HG03103 (cell line): ENCODE results near the gene PPDPF.
"Not testable (repeated sequence)": the region's sequence is repeated elsewhere in the genome, so short reads cannot be mapped to it uniquely, and the experiment has no call there.

ENCODE experiments used
- ATAC-seq: cut with Tn5 transposase; IDR thresholded peaks from one replicate; pipeline ENCODE4 v1.9.1; 2021; ENCODE audit warnings: low read depth; ENCODE audit not compliant: unreplicated experiment

The PPDPF gene

DNA sequence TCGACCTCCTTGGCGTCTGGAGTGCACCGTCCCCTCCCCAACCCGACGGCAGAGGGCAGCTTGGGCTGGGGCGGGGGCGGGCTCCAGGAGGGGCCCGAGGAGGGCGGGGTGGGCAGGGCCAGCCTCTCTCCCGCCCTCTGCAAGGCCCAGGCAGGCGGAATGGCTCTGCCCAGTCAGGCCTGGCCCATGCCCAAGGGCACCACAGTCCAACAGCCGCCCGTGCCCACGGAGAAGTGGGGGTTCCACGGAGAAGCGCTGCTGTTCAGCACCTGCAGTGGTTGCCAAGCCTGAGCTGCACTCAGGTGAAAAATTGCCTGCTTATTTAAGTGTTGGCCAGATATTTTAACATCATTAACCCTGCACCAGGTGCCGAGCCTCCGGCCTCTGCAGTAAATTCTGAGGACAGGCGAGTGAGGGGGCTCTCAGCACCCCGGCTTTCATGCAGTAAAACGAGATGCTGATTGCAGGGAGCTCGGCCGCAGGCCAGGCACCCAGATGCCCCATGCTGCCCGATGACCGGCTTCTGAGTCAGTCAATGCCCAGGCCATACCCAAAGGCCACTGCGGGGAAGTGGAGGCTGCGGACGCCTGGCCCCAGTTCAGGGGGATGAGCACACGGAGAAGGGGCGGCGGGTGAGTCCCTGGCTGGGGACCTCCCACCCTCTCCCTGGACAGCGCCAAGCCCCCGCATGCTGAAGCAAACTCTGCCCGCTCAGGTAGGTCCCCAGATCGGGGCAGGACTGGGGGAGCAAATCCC, 27.3 kb downstream of the PPDPF start, which contains the start of gene SRMS:
Gene SRMS (minus strand): TSS at position 25 of the 756 bp plus-strand sequence. CDS start 286 bp downstream, outside the sequence.
- ATAC-seq: no peak

DNA sequence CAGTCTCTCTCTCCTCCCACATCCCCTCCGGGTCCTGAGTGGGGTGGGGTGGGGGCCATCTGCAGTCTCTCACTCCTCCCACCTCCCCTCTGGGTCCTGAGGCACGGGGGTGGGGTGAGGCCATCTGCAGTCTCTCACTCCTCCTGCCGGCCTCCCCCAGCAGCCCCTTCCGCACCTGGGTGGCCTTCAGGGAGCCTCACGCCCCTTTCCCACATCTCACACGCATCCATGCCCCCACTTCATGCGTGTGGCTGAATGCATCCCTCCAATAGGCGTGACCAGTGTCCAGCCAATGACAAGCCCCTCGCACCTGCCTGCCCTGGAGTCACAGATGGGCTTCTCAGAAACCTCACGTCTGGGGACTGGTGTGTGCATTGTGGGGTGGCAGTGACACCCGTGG, 28.0 kb downstream of the PPDPF start:
- no peak for ATAC-seq

DNA sequence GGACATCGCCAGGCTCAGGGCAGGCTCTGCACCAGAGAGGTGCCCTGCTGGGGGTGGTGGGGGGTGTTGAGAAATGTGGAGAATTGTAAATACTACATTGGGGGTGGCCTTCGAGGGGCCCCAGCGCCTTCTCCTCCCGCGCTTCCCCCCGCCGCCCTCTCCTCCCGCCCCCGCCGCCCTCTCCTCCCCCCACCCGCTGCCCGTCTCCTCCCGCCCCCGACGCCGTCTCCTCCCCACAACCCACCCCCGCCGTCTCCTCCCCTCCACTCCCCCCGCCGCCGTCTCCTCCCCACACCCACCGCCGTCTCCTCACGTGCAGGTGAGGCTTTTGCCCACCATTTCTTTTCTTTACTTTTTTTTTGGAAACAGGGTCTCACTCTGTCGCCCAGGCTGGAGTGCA, 28.5 kb downstream of the PPDPF start:
- ATAC-seq: no peak

DNA sequence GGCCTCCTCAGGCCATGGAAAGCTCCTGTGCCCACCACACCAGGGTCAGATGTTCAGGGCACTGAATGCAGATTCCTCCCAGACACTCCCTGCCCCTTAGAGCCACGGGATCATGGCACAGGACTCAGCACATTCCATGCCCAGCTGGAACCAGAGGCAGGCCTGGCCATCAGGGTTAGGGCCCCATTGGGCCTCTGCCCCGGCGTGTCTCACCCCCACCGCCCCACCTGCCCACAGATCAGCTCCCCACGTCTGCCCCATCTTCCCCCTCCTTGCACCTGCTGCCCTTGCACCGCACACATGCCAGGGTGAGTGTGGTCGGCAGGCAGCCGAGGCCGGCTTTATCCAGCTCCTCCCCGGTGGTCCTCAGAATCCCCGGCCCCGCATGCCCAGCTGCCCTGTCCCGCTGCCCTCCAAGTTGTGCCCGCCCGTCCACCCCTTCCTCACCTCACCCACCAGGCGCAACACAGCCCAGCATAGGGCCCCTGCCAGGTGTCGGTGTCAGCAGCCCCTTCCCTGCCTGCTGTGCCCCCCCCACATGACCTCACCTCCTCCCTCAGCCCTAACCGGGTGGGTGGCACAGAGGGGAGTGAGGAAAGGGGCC, 29.2 kb downstream of the PPDPF start:
- no peak for ATAC-seq

DNA sequence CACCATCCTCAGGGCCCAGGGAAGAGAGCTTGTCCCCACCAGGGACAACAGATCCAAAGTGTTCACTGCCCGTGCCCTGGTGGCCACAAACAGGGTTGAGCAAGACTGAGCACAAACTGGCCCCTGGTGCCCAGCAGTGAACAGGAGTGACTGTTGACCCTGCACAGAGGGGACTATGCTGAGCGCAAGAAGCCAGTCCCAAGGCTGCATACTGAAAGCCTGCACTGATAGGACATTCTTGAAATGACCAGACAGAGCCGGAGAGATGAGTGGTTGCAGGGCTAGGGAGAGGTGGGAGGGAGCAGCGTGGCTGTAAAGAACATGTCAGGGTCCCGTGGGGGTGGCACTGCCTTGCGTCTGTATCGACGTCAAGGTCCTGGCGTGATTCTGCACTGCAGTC, 30.5 kb downstream of the PPDPF start:
- ATAC-seq: no peak

DNA sequence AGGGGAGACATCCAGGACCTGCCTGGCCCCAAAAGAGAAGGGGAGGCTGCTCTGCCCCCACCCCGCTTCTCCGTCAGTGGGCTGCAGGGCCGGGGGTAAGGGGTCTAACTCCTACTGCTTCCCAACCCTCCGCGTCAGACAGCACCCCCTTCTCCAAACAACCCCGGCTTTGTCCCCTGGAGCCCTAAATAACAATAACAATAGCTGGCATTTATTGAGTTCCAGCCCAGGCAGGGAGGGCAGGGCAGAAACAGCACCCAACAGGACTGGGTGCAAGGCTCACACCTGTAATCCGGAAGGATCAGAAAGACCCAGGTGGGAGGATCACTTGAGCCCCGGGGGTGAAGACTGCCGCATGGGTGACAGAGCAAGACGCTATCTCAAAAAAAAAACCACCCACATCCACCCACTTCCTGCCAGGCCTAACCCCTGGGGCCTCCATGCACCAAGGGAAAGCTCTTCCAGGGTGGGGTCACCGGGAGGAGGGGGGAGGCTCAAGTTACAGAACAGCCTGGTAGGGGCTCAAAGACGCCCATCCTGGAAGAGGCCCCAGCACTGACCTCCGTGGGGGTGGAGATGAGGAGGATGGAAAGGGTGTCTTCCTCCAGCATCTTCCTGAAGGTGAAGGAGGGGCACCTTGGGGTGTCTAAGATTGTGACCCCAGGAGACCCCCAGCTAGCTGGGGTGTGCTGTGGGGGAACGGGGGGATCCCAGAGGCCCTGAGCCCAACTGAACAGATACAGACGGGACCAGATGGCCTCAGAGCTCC, 32.1 kb downstream of the PPDPF start:
- no peak for ATAC-seq

DNA sequence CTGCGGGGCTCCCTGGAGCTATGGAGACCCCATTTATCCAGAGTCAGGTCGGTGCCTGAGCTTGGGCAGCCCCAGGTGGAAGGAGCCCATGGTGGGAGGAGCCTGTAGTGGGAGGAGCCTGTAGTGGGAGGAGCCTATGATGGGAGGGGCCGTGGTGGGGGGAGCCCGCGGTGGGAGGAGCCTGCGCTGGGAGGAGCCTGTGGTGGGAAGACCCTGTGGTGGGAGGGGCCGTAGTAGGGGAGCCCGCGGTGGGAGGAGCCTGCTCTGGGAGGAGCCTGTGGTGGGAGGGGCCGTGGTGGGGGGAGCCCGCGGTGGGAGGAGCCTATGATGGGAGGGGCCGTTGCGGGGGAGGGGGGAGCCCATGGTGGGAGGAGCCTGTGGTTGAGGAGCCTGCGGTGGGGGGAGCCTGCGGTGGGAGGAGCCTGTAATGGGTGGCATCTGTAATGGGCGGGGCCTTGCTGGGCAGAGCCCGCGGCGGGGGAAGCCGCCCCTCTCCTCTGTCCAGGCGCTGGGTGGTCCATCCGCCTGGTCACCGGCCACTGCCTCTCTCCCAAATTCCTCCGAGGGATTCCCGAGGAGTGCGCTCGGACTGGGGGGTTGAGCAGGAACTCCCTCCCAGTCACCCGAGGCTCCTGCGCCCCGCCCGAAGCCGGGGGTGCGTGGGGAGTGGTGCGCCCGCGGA, 32.8 kb downstream of the PPDPF start:
- no peak for ATAC-seq

DNA sequence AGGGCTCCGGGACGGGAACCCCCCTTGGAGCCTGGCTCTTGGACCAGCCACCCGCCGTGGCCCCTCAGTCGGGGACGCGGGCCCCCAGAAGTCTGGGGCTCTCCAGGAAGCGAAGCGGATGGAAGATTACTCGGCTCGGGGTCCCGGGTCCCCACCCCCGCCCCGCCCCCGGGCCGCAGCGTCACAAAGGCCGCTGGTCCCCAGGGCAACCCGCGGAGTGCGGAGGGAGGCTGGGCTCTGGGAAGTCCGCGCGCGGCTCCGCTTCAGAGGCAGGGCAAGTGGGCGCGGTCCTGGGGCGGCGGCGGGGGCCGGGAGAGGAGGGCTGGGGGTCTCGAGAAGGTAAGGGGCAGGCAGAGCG, 33.3 kb downstream of the PPDPF start, which contains the start of gene FNDC11:
Gene FNDC11 (plus strand): TSS at position 227 of the 358 bp plus-strand sequence. CDS start 1,505 bp downstream, outside the sequence.
- no peak for ATAC-seq

DNA sequence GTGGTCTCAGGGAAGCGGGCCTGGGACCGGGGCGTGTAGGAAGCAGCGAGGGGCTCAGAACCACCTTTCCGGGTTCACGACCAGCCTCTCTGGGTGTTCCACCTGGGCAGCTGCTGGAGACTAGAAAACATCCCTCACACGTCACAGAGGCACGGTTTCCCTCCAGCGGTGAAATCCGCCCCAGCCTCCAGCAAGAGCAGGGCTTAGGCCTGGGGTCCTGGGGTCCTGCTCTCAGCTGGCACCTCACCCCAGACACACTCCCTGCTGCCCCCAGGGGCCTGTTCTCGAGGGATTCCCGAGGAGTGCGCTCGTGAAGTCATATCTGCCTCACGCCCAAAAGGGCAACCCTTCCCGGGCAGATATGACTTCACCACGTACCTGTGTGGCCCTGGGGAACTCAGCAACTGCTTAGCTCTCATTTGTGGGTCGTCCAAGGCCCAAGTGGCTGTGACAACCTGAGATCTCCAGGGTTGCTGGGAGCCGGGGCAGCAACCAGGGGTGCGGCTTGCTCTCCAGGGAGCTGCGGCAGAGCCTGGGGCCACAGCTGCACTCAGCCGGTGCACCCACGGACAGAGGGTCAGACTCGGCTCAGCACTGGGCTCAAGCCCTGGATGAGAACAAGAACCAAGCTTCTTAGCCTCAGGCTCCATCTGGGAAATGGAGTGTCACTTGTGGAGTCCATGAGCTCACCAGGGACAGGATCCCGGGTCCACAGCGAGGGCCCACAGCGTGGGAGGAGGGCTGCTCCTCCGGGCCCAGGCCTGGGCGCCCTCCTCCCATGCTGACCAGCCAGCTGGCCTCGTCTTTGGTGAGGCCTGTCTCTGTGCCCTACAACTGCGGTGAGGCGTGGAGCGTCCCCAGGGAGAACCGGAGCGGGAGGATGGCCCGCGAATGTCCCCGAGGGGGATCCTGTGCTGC, 34.1 kb downstream of the PPDPF start:
- ATAC-seq: no peak

DNA sequence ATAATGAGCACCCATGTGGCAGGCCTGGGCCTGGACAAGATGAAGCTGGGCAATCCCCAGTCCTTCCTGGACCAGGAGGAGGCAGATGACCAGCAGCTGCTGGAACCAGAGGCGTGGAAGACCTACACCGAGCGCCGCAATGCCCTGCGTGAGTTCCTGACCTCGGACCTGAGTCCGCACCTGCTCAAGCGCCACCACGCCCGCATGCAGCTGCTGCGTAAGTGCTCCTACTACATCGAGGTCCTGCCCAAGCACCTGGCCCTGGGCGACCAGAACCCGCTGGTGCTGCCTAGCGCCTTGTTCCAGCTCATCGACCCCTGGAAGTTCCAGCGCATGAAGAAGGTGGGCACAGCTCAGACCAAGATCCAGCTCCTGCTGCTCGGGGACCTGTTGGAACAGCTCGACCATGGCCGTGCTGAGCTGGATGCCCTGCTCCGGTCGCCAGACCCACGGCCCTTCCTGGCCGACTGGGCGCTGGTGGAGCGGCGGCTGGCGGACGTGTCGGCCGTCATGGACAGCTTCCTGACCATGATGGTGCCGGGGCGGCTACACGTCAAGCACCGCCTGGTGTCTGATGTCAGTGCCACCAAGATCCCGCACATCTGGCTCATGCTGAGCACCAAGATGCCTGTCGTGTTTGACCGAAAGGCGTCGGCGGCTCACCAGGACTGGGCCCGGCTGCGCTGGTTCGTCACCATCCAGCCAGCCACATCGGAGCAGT, 35.3 kb downstream of the PPDPF start:
- ATAC-seq: no peak

DNA sequence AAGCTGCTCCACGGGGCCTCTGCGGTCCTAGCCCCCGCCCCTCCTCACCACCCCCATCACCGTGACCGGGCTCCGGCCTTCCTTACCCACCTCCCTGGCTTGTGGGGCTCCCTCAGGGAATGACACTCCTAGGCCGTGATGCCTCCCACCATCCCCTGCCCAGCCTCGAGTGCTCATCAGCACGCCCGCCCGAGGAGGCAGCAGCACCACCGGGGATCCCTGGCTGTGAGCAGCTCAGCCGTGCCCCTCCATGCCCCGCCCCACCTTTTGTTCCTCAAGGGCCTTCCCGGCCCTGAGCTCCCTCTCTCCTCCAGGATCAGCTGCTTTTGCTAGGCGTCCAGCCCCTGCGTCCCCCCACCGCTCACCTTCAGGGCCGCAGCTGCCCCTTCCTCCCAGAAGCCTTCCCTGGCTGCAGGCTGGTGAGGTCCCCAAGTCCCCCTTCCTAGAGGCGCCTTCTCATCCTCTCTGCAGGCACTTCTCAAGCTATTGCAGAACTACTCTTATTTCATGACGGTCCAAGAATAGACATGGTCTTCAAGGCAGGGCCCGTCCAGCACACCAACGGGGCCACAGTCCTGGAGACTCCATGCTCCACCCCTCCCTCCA, 36.4 kb downstream of the PPDPF start:
- ATAC-seq: no peak

DNA sequence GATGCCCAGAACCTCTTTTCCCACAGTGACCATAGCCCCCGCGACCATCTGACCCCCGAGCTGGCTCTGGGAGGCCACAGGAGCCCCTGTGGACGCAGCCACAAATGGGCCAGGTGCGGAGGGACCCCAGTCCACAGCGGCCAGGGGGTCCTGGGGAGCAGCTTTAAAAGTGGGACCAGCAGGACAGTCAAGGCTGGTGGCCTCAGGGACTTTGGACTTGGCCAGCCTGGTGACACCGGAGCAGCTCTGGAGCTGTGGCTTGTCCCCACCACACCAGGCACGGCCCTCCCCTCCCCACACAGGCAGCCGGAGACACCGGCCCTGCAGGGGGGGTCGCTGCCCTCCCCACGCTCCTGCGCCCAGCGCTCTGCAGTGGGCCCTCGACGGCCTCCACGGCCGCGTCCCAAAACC, 36.9 kb downstream of the PPDPF start:
- no peak for ATAC-seq

DNA sequence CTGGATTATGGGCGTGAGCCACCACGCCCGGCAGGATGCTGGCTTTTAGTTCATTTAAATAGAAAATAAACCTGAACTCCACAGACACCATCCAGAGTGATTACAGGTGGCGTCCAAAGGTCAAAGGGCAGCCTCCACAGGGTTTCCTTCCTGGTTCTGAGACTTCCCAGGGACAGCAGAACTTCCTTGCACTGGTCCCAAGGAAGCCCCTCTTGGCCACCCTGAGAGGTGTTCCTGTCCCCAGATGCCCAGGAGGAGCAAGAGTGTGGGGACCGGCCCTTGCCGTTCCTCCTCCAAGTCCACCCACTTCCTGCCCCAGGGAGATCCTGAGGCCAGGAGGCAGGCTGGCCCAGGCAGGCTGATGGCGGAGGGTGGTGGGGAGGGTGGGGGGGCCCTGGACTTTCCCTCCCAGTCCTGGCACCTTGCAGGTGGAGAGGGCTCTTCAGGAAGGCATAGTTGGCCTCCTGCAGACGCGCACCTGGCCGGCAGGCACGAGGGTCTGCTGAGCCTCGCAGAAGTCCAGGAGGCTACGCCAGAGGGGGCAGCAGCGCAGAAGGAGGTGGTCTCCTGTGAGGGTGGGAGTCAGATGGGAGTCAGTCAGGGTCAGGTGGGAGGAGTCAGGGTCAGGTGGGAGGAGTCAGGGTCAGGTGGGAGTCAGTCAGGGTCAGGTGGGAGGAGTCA, 38.4 kb downstream of the PPDPF start:
- ATAC-seq: no peak

DNA sequence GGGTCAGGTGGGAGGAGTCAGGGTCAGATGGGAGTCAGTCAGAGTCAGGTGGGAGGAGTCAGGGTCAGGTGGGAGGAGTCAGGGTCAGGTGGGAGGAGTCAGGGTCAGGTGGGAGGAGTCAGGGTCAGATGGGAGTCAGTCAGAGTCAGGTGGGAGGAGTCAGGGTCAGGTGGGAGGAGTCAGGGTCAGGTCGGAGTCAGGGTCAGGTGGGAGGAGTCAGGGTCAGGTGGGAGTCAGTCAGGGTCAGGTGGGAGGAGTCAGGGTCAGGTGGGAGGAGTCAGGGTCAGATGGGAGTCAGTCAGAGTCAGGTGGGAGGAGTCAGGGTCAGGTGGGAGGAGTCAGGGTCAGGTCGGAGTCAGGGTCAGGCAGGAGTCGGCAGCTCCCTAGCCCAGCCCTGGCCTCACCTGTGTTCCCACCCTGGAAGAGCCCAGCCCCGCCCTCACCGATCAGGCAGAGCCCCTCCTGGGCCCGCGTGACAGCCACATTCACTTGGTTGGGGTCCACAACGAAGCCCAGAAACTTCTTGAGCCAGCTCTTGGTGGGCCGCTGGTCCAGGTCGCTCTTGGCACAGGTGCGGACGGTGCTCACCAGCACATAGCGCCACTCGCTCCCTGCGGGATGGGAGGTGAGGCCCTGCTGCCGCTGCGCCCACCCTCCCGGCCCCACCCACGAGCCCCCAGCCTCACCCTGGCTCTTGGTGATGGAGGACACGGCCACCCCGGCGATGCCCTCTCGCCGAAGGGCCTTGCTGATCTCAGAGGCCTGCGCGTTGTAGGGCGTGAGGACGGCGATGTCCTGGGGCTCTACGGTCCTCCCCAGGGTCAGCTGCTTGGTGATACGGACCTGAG, 39.1 kb downstream of the PPDPF start:
- not testable (repeated sequence) for ATAC-seq

DNA sequence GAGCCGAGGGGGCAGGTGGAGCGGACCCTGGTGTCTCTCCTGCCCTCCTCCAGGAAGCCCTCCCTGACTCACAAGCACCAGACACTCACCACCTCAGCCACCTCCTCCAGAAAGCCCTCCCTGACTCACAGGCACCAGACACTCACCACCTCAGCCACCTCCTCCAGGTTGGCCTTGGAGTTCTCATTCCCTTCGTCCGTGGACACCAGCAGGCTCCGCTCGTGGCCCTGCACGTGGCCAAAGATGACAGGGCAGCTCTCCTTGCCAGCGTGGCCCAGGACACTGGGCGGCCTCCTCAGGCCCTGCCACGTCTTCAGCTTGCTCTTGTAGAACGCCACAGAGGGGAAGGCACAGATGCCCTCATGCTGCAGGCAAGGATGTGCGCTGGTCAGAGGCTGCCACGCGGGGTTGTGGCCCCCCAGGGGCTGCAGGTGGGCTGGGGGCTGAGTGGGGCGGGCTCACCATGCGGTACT, 39.8 kb downstream of the PPDPF start:
- ATAC-seq: no peak

DNA sequence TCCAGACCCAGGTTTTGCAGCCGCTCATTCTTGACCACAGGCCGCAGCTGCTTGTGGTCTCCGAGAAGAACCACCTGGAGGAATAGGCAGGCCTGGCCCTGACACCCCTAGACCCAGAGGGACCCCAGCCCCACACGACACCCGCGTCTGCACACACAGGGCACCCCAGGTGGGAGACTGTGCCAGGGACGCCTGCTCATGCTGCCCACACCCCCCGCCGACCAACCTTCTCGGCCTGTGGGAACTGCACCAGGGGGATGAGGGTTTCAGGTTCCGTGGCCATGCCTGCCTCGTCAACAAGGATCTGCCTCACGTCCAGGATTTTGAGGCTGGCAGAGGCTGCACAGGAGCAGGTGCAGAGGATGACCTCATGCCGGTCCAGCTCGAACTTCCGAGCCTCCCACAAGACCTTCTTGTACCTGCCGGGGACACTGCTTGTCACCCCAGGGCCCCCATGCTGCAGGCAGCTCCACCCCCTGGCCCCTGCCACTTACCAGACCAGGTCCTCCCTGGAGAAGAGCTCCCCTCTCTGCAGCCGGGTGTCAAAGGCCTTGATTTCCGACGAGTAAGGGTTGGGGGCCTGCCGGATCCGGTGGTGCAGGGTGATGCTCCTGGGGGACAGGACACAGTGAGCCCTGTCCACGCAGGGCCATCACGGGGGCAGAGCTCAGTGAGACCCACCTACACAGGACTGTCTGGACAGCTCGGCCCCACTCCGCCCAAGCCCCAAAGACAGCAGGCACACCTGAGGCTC, 40.5 kb downstream of the PPDPF start:
- no peak for ATAC-seq
